Astrocyte (in vitro differentiated cells and primary cell): Measurements from ENCODE around the gene ZNF283. TPM values are rescaled to one million over a fixed set of nuclear protein-coding genes. Genes with fewer than 3 reads are reported as not detected.
A peak's percentile ranks its signal among the peaks of the same experiment; 100 is the strongest.

Experiments
- DNase-seq: peaks from one replicate; pipeline ENCODE4 v3.0.0-alpha.2; 2010; ENCODE audit warnings: low read depth
- FAIRE-seq: peaks from 2 replicates; lab custom pipeline; 2011; peaks lifted over from hg19 to GRCh38; lab: Jason Lieb, UNC
- H2AFZ ChIP-seq: 2 replicates; pipeline ENCODE4 v1.6.0; 2012; ENCODE audit warnings: low read depth, low read length, inconsistent platforms
- H3K27ac ChIP-seq: 2 replicates; pipeline ENCODE4 v1.5.1; 2011; ENCODE audit warnings: low read depth, low read length, inconsistent platforms
- H3K27me3 ChIP-seq: 2 replicates; pipeline ENCODE4 v1.6.0; 2011; ENCODE audit warnings: low read length, inconsistent platforms; ENCODE audit not compliant: insufficient read depth
- H3K36me3 ChIP-seq: 2 replicates; pipeline ENCODE4 v1.5.1; 2011; ENCODE audit warnings: low read length, inconsistent platforms; ENCODE audit not compliant: insufficient read depth
- H3K4me1 ChIP-seq: 2 replicates; pipeline ENCODE4 v1.5.1; 2011; ENCODE audit warnings: low read length, inconsistent platforms; ENCODE audit not compliant: insufficient read depth
- H3K4me2 ChIP-seq: 2 replicates; pipeline ENCODE4 v1.6.0; 2012; ENCODE audit warnings: low read length, inconsistent platforms
- H3K4me3 ChIP-seq: 2 replicates; pipeline ENCODE4 v1.5.1; 2011; ENCODE audit warnings: low read depth, mild to moderate bottlenecking, low read length, inconsistent platforms; ENCODE audit not compliant: insufficient read depth
- H3K79me2 ChIP-seq: 2 replicates; pipeline ENCODE4 v1.6.0; 2012; ENCODE audit warnings: mild to moderate bottlenecking, low read length, inconsistent platforms; ENCODE audit not compliant: insufficient read depth
- H3K9ac ChIP-seq: 2 replicates; pipeline ENCODE4 v1.6.0; 2012; ENCODE audit warnings: mild to moderate bottlenecking, low read length, inconsistent platforms
- H3K9me3 ChIP-seq: 2 replicates; pipeline ENCODE4 v1.5.1; 2012; ENCODE audit warnings: low read depth, mild to moderate bottlenecking, low read length, inconsistent platforms; ENCODE audit not compliant: insufficient read depth
- H4K20me1 ChIP-seq: 2 replicates; pipeline ENCODE4 v1.6.0; 2012; ENCODE audit warnings: low read length, inconsistent platforms; ENCODE audit not compliant: insufficient read depth
- H3K27ac Mint-ChIP-seq: one replicate; pipeline ENCODE4 v1.8.0; 2021; ENCODE audit warnings: mild to moderate bottlenecking, mixed read lengths; ENCODE audit not compliant: unreplicated experiment
- H3K27me3 Mint-ChIP-seq: one replicate; pipeline ENCODE4 v1.8.0; 2021; ENCODE audit warnings: low read depth, mixed read lengths; ENCODE audit not compliant: unreplicated experiment
- H3K36me3 Mint-ChIP-seq: one replicate; pipeline ENCODE4 v1.8.0; 2021; ENCODE audit warnings: low read depth, mixed read lengths; ENCODE audit not compliant: unreplicated experiment
- H3K4me1 Mint-ChIP-seq: one replicate; pipeline ENCODE4 v1.8.0; 2021; ENCODE audit warnings: low read depth, mixed read lengths; ENCODE audit not compliant: unreplicated experiment
- H3K4me3 Mint-ChIP-seq: one replicate; pipeline ENCODE4 v1.8.0; 2021; ENCODE audit warnings: mild to moderate bottlenecking, moderate library complexity, mixed read lengths; ENCODE audit not compliant: unreplicated experiment
- H3K9me3 Mint-ChIP-seq: one replicate; pipeline ENCODE4 v1.8.0; 2021; ENCODE audit warnings: mild to moderate bottlenecking, mixed read lengths; ENCODE audit not compliant: unreplicated experiment
- CTCF ChIP-seq: IDR thresholded peaks from 2 replicates; pipeline ENCODE4 v1.5.1; 2011; ENCODE audit warnings: low read depth, mild to moderate bottlenecking, inconsistent platforms, low read length, moderate library complexity; ENCODE audit not compliant: insufficient read depth
- EZH2 ChIP-seq: IDR thresholded peaks from 2 replicates; pipeline ENCODE4 v1.6.1; 2012; ENCODE audit warnings: mild to moderate bottlenecking, low read length, inconsistent platforms; ENCODE audit not compliant: insufficient read depth
- total RNA-seq: library from RNA; stranded (reverse); gene quantifications from 2 replicates; pipeline ENCODE4 v1.2.1, GENCODE V29; 2021

ZNF283 gene
- total RNA-seq, 1 donor from 2014 or later = 10.1 TPM

DNA sequence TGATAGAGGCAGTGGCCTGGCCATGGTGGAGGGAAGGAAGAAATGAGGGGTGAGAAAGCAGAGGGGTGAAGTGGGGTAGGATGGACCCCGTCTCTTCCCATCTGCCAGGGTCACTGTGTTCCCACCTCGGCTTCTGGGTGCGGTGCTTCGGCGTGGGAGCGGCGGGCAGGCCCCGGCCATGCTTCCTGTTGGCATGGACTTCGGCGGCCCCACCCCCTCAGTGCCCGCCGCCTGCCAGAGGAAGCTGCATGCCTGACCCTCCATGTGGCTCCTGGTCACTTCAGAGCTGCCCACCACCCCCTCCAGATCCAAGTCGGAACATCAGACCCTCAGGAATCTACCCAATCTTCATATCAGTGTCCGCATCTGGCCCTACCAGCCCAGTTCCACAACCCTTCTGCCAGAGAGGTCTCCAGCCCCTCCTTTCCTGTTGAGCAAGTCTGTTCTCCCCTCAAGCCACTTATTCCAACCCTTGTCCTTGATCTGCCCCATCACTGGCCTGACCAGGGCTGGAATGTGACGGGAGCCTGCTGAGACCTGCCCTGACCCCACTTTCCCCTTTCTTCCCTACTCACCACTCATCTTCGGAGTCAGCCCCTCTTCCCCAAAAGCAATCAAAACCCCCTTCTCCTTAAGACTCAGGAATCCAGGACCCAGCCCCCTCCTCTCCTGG is 47.8 kb upstream of the ZNF283 start:
- Histone ChIP-seq H3K27ac (no peak overlapping the region), H3K4me1 (peaks cover 44% of the 10 kb centered on the region), H4K20me1 (no peaks in the 10 kb centered on the region), H3K9me3 (no peaks in the 10 kb centered on the region), H2AFZ (no peak overlapping the region), H3K79me2 (peaks cover 11% of the 10 kb centered on the region), H3K36me3 (no peaks in the 10 kb centered on the region), H3K4me2 (peak overlapping the region; percentile 84), H3K4me3 (peak overlapping the region; percentile 13), H3K27me3 (no peaks in the 10 kb centered on the region), H3K9ac (peak overlapping the region; percentile 31)
- no peak for DNase-seq
- H3K27ac Mint-ChIP-seq = no peak overlapping the region
- peaks cover 46% of the 10 kb centered on the region for H3K4me1 Mint-ChIP-seq
- H3K27me3 Mint-ChIP-seq = peaks cover 12% of the 10 kb centered on the region
- peaks cover 2% of the 10 kb centered on the region for H3K9me3 Mint-ChIP-seq
- TF ChIP-seq EZH2 = no peak
- TF ChIP-seq CTCF = no peak
- peaks cover 2% of the 10 kb centered on the region for H3K36me3 Mint-ChIP-seq
- H3K4me3 Mint-ChIP-seq = no peak overlapping the region
- FAIRE-seq = no peak

DNA sequence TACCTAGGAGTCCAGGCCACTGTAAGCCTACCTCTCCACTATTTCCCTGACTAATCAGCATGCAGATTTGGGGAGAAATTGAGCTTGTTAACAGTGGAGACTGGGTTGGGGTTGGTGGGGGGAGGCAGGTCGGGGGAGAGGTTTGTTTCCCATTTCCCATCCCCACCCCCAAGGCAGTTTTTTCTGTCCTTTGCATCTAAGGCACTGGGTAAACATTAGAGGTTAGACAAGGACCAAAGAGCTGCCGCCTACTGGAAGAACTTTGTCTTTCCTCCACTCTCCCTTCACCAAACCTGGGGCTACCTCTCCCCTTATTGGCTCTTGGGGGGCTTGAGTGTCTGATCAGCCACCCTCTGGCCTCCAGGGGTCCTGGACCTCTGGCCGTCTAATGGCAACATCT is 47.3 kb upstream of the ZNF283 start:
- no peaks in the 10 kb centered on the region for H4K20me1 ChIP-seq
- H3K27ac Mint-ChIP-seq = no peak overlapping the region
- TF ChIP-seq CTCF (no peak), EZH2 (no peak)
- H3K9me3 Mint-ChIP-seq = peaks cover 2% of the 10 kb centered on the region
- peak overlapping the region; percentile 84 for H3K4me2 ChIP-seq
- H3K27me3 Mint-ChIP-seq = peaks cover 9% of the 10 kb centered on the region
- H3K4me1 Mint-ChIP-seq = peaks cover 48% of the 10 kb centered on the region
- H3K9ac ChIP-seq = peak overlapping the region; percentile 31
- H3K79me2 ChIP-seq = peaks cover 11% of the 10 kb centered on the region
- H3K27me3 ChIP-seq = no peaks in the 10 kb centered on the region
- no peak for DNase-seq
- no peak for FAIRE-seq
- no peaks in the 10 kb centered on the region for H3K36me3 ChIP-seq
- no peak overlapping the region for H2AFZ ChIP-seq
- peaks cover 2% of the 10 kb centered on the region for H3K36me3 Mint-ChIP-seq
- peaks cover 45% of the 10 kb centered on the region for H3K4me1 ChIP-seq
- no peak overlapping the region for H3K27ac ChIP-seq
- H3K9me3 ChIP-seq = no peaks in the 10 kb centered on the region
- H3K4me3 ChIP-seq = peak overlapping the region; percentile 36
- no peak overlapping the region for H3K4me3 Mint-ChIP-seq
